ENCODE data around the gene TNIK.

The TNIK gene

GRCh38 chr3:171057072-171057471, 403.1 kb downstream of the TNIK start:
- no peak for DNase-seq

- DNase-seq = no peak
Observed at GRCh38 chr3:171056528-171056927, 403.7 kb downstream of the TNIK start.

GRCh38 chr3:171055336-171056178, 404.6 kb downstream of the TNIK start:
- no peak for DNase-seq

GRCh38 chr3:171054921-171055320, 405.3 kb downstream of the TNIK start:
- no peak for DNase-seq

GRCh38 chr3:171054231-171054630, 406.0 kb downstream of the TNIK start:
- DNase-seq = no peak

- DNase-seq = peak; percentile 66
Observed at GRCh38 chr3:171049861-171050444, 410.3 kb downstream of the TNIK start.

GRCh38 chr3:171046760-171047159, 413.4 kb downstream of the TNIK start:
- no peak for DNase-seq

- no peak for DNase-seq
Observed at GRCh38 chr3:171044835-171045793, 415.1 kb downstream of the TNIK start.

GRCh38 chr3:171044384-171044783, 415.8 kb downstream of the TNIK start:
- DNase-seq = no peak

- DNase-seq = no peak
Observed at GRCh38 chr3:171039674-171040073, 420.5 kb downstream of the TNIK start.

- DNase-seq = no peak
Observed at GRCh38 chr3:171038342-171038741, 421.9 kb downstream of the TNIK start.

GRCh38 chr3:171028779-171029232, 431.4 kb downstream of the TNIK start:
- no peak for DNase-seq

- peak; percentile 50 for DNase-seq
Observed at GRCh38 chr3:171028025-171028778, 432.0 kb downstream of the TNIK start.

- no peak for DNase-seq
Observed at GRCh38 chr3:171026597-171027293, 433.5 kb downstream of the TNIK start, which contains the start of gene SLC2A2. Gene SLC2A2, minus strand, starts transcription at chr3:171026720. Its CDS starts 50 bp downstream, at chr3:171026670.

- DNase-seq = no peak
Observed at GRCh38 chr3:171023566-171023965, 436.6 kb downstream of the TNIK start.

- DNase-seq = no peak
Observed at GRCh38 chr3:171021377-171021776, 438.8 kb downstream of the TNIK start.

- no peak for DNase-seq
Observed at GRCh38 chr3:171018156-171018935, 441.9 kb downstream of the TNIK start.

- DNase-seq = no peak
Observed at GRCh38 chr3:171013822-171014748, 446.1 kb downstream of the TNIK start.

GRCh38 chr3:171011873-171012336, 448.3 kb downstream of the TNIK start:
- DNase-seq = no peak
